GM12891 (cell line): Measurements from ENCODE around the gene SPO11.
"Not testable (repeated sequence)": the region's sequence is repeated elsewhere in the genome, so short reads cannot be mapped to it uniquely, and the experiment has no call there.

Source experiments
- DNase-seq: peaks from one replicate; pipeline ENCODE4 v3.0.0; 2011; ENCODE audit warnings: low spot score; ENCODE audit not compliant: insufficient read length
- FAIRE-seq: peaks from 2 replicates; lab custom pipeline; 2011; peaks lifted over from hg19 to GRCh38; lab: Jason Lieb, UNC
- PAX5 ChIP-seq: IDR thresholded peaks from 2 replicates; pipeline ENCODE4 v1.6.1; 2011; ENCODE audit warnings: low read length, moderate library complexity, mild to moderate bottlenecking; ENCODE audit not compliant: insufficient read depth, severe bottlenecking
- POLR2A ChIP-seq: IDR thresholded peaks from 2 replicates; pipeline ENCODE4 v1.6.1; 2011; ENCODE audit warnings: low read depth, low read length, control low read depth
- POLR2AphosphoS5 ChIP-seq: IDR thresholded peaks from 2 replicates; pipeline ENCODE4 v1.6.1; 2011; ENCODE audit warnings: low read depth, low read length, control low read depth
- POU2F2 ChIP-seq: IDR thresholded peaks from 2 replicates; pipeline ENCODE4 v1.6.1; 2011; ENCODE audit warnings: low read depth, mild to moderate bottlenecking, control low read depth, low read length, moderate library complexity
- SPI1 ChIP-seq: IDR thresholded peaks from 2 replicates; pipeline ENCODE4 v1.6.1; 2011; ENCODE audit warnings: low read depth, low read length, control low read depth
- TAF1 ChIP-seq: IDR thresholded peaks from 2 replicates; pipeline ENCODE4 v1.6.1; 2011; ENCODE audit warnings: low read depth, low read length, control low read depth

SPO11 gene

GRCh38 chr20:57332105-57333089, 2.8 kb downstream of the SPO11 start:
- TF ChIP-seq POLR2A: no peak
- TF ChIP-seq POLR2AphosphoS5: no peak
- TF ChIP-seq PAX5: no peak
- no peak for TF ChIP-seq TAF1
- no peak for TF ChIP-seq SPI1
- no peak for TF ChIP-seq POU2F2
- FAIRE-seq: no peak
- no peak for DNase-seq

GRCh38 chr20:57335392-57335791, 5.8 kb downstream of the SPO11 start:
- no peak for FAIRE-seq
- no peak for DNase-seq
- no peak for TF ChIP-seq POLR2A
- TF ChIP-seq TAF1: no peak
- no peak for TF ChIP-seq SPI1
- TF ChIP-seq POU2F2: no peak
- no peak for TF ChIP-seq PAX5
- TF ChIP-seq POLR2AphosphoS5: no peak

GRCh38 chr20:57341663-57342062, 12.1 kb downstream of the SPO11 start:
- DNase-seq (no peak), FAIRE-seq (no peak)
- TF ChIP-seq PAX5 (no peak), POLR2AphosphoS5 (no peak), TAF1 (no peak), POLR2A (no peak), POU2F2 (no peak), SPI1 (no peak)

GRCh38 chr20:57342829-57343228, 13.2 kb downstream of the SPO11 start:
- DNase-seq: no peak
- FAIRE-seq: no peak
- TF ChIP-seq POU2F2 (no peak), POLR2AphosphoS5 (no peak), PAX5 (no peak), SPI1 (no peak)

- TF ChIP-seq POLR2AphosphoS5 (no peak), PAX5 (no peak), POLR2A (no peak), POU2F2 (no peak), SPI1 (no peak), TAF1 (no peak)
- FAIRE-seq (peak; percentile 66), DNase-seq (no peak)
These were observed 16.9 kb downstream of the SPO11 start for GRCh38 chr20:57346477-57346876.

GRCh38 chr20:57347393-57347792, 17.8 kb downstream of the SPO11 start:
- TF ChIP-seq PAX5 (no peak), POLR2A (no peak), SPI1 (no peak), POU2F2 (no peak), POLR2AphosphoS5 (no peak), TAF1 (no peak)
- no peak for DNase-seq
- no peak for FAIRE-seq

- not testable (repeated sequence) for FAIRE-seq
These were observed 18.8 kb downstream of the SPO11 start for GRCh38 chr20:57348200-57348921.

GRCh38 chr20:57348922-57349574, 19.4 kb downstream of the SPO11 start:
- DNase-seq, FAIRE-seq: not testable (repeated sequence)

More at GRCh38 chr20:57348200-57348921, 18.8 kb downstream of the SPO11 start:
- not testable (repeated sequence) for DNase-seq

GRCh38 chr20:57350081-57350710, 20.6 kb downstream of the SPO11 start:
- DNase-seq (no peak), FAIRE-seq (no peak)
- no peak for TF ChIP-seq POU2F2
- no peak for TF ChIP-seq SPI1
- no peak for TF ChIP-seq PAX5
- TF ChIP-seq TAF1: no peak
- TF ChIP-seq POLR2AphosphoS5: no peak
- no peak for TF ChIP-seq POLR2A

- not testable (repeated sequence) for DNase-seq, FAIRE-seq
These were observed 21.1 kb downstream of the SPO11 start for GRCh38 chr20:57350726-57351041.
